Activated CD8-positive, alpha-beta memory T cell treated with anti-CD3 and anti-CD28 coated beads, Interleukin-2, amount 10 ng/mL, durations not matched to agents 7 days and 5 days (primary cell): ENCODE data around the gene ANKRD13C. TPM values are rescaled to one million over a fixed set of nuclear protein-coding genes. Genes with fewer than 3 reads are reported as not detected.

Experiments used
- ATAC-seq: fragments of 150-1000 bp; cut with Tn5 transposase; one replicate; pipeline ENCODE4 v1.10.0; 2021; ENCODE audit warnings: moderate library complexity
- CTCF ChIA-PET: fragments of 350-600 bp; sonication (Branson Sonifier 250); formaldehyde crosslinking; loops from one replicate; lab custom pipeline; 2021; ENCODE audit warnings: antibody characterized with exemption; lab: Charles Lee
- DNase-seq: peaks from one replicate; pipeline ENCODE4 v3.0.0-alpha.2; 2020
- H3K27ac Mint-ChIP-seq: one replicate; pipeline ENCODE4 v1.8.0; 2021; ENCODE audit warnings: mild to moderate bottlenecking, mixed read lengths
- H3K27me3 Mint-ChIP-seq: one replicate; pipeline ENCODE4 v1.8.0; 2021; ENCODE audit warnings: mixed read lengths
- H3K36me3 Mint-ChIP-seq: one replicate; pipeline ENCODE4 v1.8.0; 2021; ENCODE audit warnings: mild to moderate bottlenecking, mixed read lengths
- H3K4me1 Mint-ChIP-seq: one replicate; pipeline ENCODE4 v1.8.0; 2021; ENCODE audit warnings: mixed read lengths
- H3K4me3 Mint-ChIP-seq: one replicate; pipeline ENCODE4 v1.8.0; 2021; ENCODE audit warnings: mild to moderate bottlenecking, moderate library complexity, mixed read lengths
- H3K9me3 Mint-ChIP-seq: one replicate; pipeline ENCODE4 v1.8.0; 2022; ENCODE audit warnings: low read depth, mixed read lengths
- total RNA-seq, 2 experiments: library from RNA; stranded (reverse); gene quantifications; one replicate each; pipeline ENCODE4 v1.2.3, GENCODE V29; 2021

ANKRD13C gene
- total RNA-seq, 2 experiments from 2014 or later: 24.7 to 26.2 TPM

- H3K4me3 Mint-ChIP-seq: no peak overlapping the region
- H3K4me1 Mint-ChIP-seq: peaks cover 10% of the 10 kb centered on the region
- H3K36me3 Mint-ChIP-seq: peaks cover 4% of the 10 kb centered on the region
- H3K9me3 Mint-ChIP-seq: no peaks in the 10 kb centered on the region
- CTCF ChIA-PET: no interaction called here
- no peaks in the 10 kb centered on the region for H3K27me3 Mint-ChIP-seq
- H3K27ac Mint-ChIP-seq: no peak overlapping the region
- no peak for DNase-seq
- ATAC-seq: no peak
Observed at GRCh38 chr1:70314706-70315304, 39.7 kb downstream of the ANKRD13C start.

- Mint-ChIP-seq H3K9me3 (no peaks in the 10 kb centered on the region), H3K4me3 (no peak overlapping the region), H3K27ac (no peak overlapping the region), H3K27me3 (no peaks in the 10 kb centered on the region), H3K4me1 (peaks cover 8% of the 10 kb centered on the region), H3K36me3 (peaks cover 13% of the 10 kb centered on the region)
- DNase-seq (no peak), ATAC-seq (no peak)
- CTCF ChIA-PET: no interaction called here
Observed at GRCh38 chr1:70311369-70311768, 43.2 kb downstream of the ANKRD13C start.

DNA sequence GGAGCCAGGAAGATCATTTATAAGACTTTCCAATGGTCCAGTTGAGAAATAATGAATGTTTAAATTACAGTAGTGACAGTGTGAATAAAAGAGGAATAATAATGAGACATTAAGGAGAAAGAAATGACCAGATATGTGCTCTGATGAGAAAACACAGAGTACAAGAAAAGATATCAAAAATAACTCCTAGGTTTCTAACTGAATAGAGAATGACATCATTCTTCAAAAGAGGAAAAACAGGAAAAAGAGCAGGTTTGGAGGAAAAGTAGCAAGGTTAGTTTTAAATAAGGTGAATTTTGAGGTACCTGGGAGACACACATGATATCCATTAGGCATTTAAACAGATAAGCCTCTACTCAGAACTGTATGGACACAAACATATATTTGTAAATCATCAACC is 55.0 kb downstream of the ANKRD13C start:
- H3K4me1 Mint-ChIP-seq: no peaks in the 10 kb centered on the region
- DNase-seq: no peak
- H3K27ac Mint-ChIP-seq: peak overlapping the region; percentile 3
- no peaks in the 10 kb centered on the region for H3K9me3 Mint-ChIP-seq
- peaks cover 12% of the 10 kb centered on the region for H3K36me3 Mint-ChIP-seq
- no peak overlapping the region for H3K4me3 Mint-ChIP-seq
- H3K27me3 Mint-ChIP-seq: no peaks in the 10 kb centered on the region
- CTCF ChIA-PET: no interaction called here
- ATAC-seq: no peak

GRCh38 chr1:70295749-70296148 is 58.8 kb downstream of the ANKRD13C start:
- no peak overlapping the region for H3K4me3 Mint-ChIP-seq
- DNase-seq (no peak), ATAC-seq (no peak)
- no peaks in the 10 kb centered on the region for H3K9me3 Mint-ChIP-seq
- no peaks in the 10 kb centered on the region for H3K27me3 Mint-ChIP-seq
- CTCF ChIA-PET: no interaction called here
- no peak overlapping the region for H3K27ac Mint-ChIP-seq
- H3K36me3 Mint-ChIP-seq: peaks cover 27% of the 10 kb centered on the region
- no peaks in the 10 kb centered on the region for H3K4me1 Mint-ChIP-seq

- H3K27me3 Mint-ChIP-seq: no peaks in the 10 kb centered on the region
- H3K4me1 Mint-ChIP-seq: no peaks in the 10 kb centered on the region
- H3K36me3 Mint-ChIP-seq: peaks cover 31% of the 10 kb centered on the region
- CTCF ChIA-PET: no interaction called here
- no peaks in the 10 kb centered on the region for H3K9me3 Mint-ChIP-seq
- DNase-seq: no peak
- no peak overlapping the region for H3K4me3 Mint-ChIP-seq
- no peak overlapping the region for H3K27ac Mint-ChIP-seq
- ATAC-seq: no peak
Observed at GRCh38 chr1:70293186-70293843, 61.2 kb downstream of the ANKRD13C start.

DNA sequence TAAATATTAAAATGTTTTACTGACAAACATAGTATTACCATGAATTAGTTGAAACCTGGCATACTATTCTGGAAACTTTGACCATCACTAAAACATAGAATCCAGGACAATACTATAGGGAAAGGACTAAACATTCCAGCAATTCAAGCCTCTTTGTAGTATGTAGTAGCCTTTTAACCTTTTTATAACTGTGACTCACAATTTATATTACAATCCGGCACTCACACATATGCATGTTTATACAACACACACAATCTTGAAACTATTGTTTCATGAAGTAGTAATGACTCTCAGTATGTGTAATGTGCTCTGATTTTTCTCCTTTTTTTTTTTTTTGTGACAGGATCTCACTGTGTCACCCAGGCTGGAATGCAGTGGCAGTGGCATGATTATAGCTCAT is 64.3 kb downstream of the ANKRD13C start:
- Mint-ChIP-seq H3K27me3 (no peaks in the 10 kb centered on the region), H3K4me3 (no peak overlapping the region), H3K9me3 (no peaks in the 10 kb centered on the region), H3K4me1 (no peaks in the 10 kb centered on the region), H3K36me3 (peaks cover 36% of the 10 kb centered on the region), H3K27ac (no peak overlapping the region)
- DNase-seq (no peak), ATAC-seq (no peak)
- CTCF ChIA-PET: no interaction called here

DNA sequence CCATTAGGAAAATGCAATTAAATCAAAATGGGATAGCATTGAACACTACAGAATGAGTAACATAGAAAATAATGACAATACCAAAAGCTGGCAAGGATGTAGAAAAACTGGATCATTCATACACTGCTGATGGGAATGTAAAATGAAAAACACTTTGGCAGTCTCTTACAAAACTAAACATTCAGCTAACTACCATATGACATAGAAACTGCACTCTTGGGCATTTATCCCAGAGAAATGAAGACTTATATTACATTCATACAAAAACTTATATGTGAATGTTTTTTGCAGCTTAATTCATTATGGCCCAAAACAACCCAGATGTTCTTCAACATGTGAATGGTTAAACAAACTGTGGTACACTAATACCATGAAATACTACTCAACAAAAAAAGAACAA is 66.4 kb downstream of the ANKRD13C start:
- Mint-ChIP-seq H3K4me3 (no peak overlapping the region), H3K9me3 (no peaks in the 10 kb centered on the region), H3K36me3 (peaks cover 25% of the 10 kb centered on the region)

DNA sequence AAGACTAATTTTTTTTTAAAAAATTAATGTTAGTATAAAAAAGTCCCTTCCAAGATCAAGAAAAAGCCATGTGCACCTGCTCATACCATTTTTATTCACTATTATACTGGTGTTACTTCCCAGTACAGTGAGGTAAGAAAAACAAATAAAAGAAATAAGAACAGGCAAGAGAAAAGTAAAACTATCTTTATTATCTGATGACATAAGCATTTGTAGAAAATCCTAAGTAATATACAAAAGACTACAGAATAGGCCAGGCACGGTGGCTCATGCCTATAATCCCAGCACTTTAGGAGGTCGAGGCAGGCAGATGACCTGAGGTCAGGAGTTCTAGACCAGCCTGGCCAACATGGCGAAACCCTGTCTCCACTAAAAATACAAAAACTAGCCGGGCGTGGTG is 68.1 kb downstream of the ANKRD13C start:
- Mint-ChIP-seq H3K27me3 (no peaks in the 10 kb centered on the region), H3K4me1 (no peaks in the 10 kb centered on the region), H3K36me3 (peaks cover 23% of the 10 kb centered on the region), H3K9me3 (no peaks in the 10 kb centered on the region), H3K27ac (no peak overlapping the region), H3K4me3 (no peak overlapping the region)
- ATAC-seq (no peak), DNase-seq (no peak)
- CTCF ChIA-PET: no interaction called here

More for the DNA sequence above, 66.4 kb downstream of the ANKRD13C start:
- CTCF ChIA-PET: no interaction called here
- H3K27me3 Mint-ChIP-seq: no peaks in the 10 kb centered on the region
- no peaks in the 10 kb centered on the region for H3K4me1 Mint-ChIP-seq
- no peak overlapping the region for H3K27ac Mint-ChIP-seq
- no peak for ATAC-seq
- DNase-seq: no peak

- ATAC-seq (no peak), DNase-seq (no peak)
- H3K27me3 Mint-ChIP-seq: no peaks in the 10 kb centered on the region
- H3K4me1 Mint-ChIP-seq: no peaks in the 10 kb centered on the region
- H3K9me3 Mint-ChIP-seq: no peaks in the 10 kb centered on the region
- peaks cover 22% of the 10 kb centered on the region for H3K36me3 Mint-ChIP-seq
- H3K4me3 Mint-ChIP-seq: no peak overlapping the region
- CTCF ChIA-PET: no interaction called here
- H3K27ac Mint-ChIP-seq: no peak overlapping the region
Observed at GRCh38 chr1:70284366-70284765, 70.2 kb downstream of the ANKRD13C start.

DNA sequence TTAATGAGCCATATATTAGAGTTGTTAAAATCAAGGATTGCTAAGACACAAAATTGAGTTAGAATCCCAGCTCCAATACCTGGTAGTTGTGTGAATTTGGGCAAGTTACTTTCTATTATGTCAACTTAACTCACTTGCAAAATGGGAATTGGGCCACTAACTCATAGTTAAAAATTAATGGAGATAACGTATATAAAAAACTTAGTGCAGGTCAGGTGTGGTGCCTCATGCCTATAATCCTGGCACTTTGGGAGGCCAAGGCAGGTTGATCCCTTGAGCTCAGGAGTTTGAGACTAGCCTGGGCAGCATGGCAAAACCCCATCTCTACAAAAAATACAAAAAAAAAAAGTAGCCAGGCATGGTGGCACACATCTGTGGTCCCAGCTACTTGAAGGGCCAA is 75.8 kb downstream of the ANKRD13C start:
- Mint-ChIP-seq H3K4me3 (no peak overlapping the region), H3K9me3 (no peaks in the 10 kb centered on the region), H3K27me3 (no peaks in the 10 kb centered on the region), H3K36me3 (peaks cover 20% of the 10 kb centered on the region), H3K4me1 (no peaks in the 10 kb centered on the region), H3K27ac (no peak overlapping the region)
- ATAC-seq (no peak), DNase-seq (no peak)
- CTCF ChIA-PET: no interaction called here

DNA sequence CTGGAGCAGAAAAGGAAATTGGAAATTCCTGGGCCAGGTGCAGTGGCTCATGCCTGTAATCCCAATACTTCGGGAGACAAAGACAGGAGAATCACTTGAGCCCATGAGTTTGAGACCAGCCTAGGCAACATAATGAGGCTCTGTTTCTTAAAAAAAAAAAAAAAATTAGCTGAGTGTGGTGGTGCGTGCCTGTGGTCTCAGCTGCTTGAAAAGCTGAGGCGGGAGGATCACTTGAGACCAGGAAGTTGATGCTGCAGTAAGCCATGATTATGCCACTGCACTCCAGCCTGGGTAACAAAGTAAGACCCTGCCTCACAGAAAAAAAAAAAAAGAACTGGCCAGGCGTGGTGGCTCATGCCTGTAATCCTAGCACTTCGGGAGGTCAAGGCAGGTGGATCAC is 76.6 kb downstream of the ANKRD13C start:
- Mint-ChIP-seq H3K36me3 (peaks cover 26% of the 10 kb centered on the region), H3K27ac (no peak overlapping the region), H3K4me3 (no peak overlapping the region), H3K9me3 (no peaks in the 10 kb centered on the region), H3K4me1 (no peaks in the 10 kb centered on the region), H3K27me3 (no peaks in the 10 kb centered on the region)
- ATAC-seq (no peak), DNase-seq (no peak)
- CTCF ChIA-PET: no interaction called here

DNA sequence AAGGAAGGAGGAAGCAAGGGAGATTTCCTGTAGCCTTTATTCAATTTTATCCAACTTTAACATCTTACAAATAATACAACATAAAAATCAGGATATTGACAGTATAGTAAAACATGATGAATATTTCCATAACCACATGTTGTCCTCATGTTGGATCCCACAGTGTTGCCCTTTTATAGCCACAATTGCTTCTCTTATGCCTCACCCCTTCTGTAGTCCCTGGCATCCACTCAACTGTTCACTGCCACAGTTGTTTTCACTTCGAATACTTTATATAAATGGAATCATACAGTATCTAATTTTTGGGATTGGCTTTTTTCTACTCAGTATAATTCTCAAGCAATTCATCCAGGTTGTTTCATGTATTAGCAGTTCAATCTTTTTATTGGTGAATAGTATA is 88.6 kb downstream of the ANKRD13C start:
- DNase-seq (no peak), ATAC-seq (no peak)
- no peak overlapping the region for H3K4me3 Mint-ChIP-seq
- H3K27me3 Mint-ChIP-seq: no peaks in the 10 kb centered on the region
- peaks cover 30% of the 10 kb centered on the region for H3K36me3 Mint-ChIP-seq
- CTCF ChIA-PET: no interaction called here
- H3K4me1 Mint-ChIP-seq: peaks cover 2% of the 10 kb centered on the region
- H3K27ac Mint-ChIP-seq: no peak overlapping the region
- no peaks in the 10 kb centered on the region for H3K9me3 Mint-ChIP-seq

DNA sequence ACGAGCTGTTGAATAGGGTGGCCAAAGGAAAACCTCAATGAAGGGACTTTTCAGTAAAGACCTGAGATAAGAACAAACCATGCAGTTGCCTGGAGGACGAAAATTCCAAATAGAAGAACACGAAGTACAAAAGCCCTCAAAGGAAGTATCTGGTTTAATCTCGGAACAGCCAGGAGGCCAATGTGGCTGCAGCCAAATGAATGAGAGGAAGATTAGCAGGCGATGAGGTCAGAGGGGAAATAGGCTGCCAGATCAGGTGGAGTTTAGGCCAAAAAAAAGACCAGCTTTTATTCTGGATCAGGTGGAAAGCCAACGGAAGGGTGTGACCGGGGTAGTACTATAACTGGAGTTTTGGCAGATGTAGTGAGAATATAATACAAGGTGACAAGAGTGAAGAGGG is 89.7 kb downstream of the ANKRD13C start:
- peaks cover 32% of the 10 kb centered on the region for H3K36me3 Mint-ChIP-seq
- DNase-seq: no peak
- CTCF ChIA-PET: no interaction called here

DNA sequence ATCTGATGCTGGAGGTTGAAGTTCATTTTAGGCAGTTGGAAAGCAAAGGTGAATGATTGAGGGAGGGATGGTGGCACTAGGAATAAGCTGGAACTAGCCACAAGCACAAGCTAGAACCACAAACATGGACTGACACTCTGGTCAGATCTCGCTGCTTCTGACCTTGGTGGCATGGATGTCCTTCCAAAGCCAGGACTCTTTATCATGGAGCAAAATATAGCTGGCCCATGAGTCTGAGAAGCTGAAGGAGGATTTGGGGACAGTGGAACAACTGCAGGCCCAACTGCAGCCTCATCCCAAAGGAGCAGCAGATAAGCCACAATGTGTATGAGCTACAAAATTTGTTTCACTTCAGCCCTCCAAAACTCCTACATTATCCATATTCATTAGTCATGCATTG is 97.9 kb downstream of the ANKRD13C start:
- Mint-ChIP-seq H3K4me1 (no peaks in the 10 kb centered on the region), H3K27ac (no peak overlapping the region), H3K27me3 (no peaks in the 10 kb centered on the region), H3K36me3 (peaks cover 10% of the 10 kb centered on the region), H3K9me3 (no peaks in the 10 kb centered on the region), H3K4me3 (no peak overlapping the region)
- ATAC-seq (no peak), DNase-seq (no peak)
- CTCF ChIA-PET: no interaction called here

More for the DNA sequence above, 89.7 kb downstream of the ANKRD13C start:
- H3K4me1 Mint-ChIP-seq: peaks cover 2% of the 10 kb centered on the region
- no peaks in the 10 kb centered on the region for H3K27me3 Mint-ChIP-seq
- H3K9me3 Mint-ChIP-seq: no peaks in the 10 kb centered on the region
- peak overlapping the region; percentile 37 for H3K27ac Mint-ChIP-seq
- no peak overlapping the region for H3K4me3 Mint-ChIP-seq
- ATAC-seq: no peak
